Muscle of leg (tissue), 11 donors: ENCODE results near the gene STRA6. TPM values are rescaled to one million over a fixed set of nuclear protein-coding genes. Genes with fewer than 3 reads are reported as not detected.
A peak's percentile ranks its signal among the peaks of the same experiment; 100 is the strongest.

Source experiments
- DNase-seq: peaks from one replicate; pipeline ENCODE4 v3.0.0; 2013
- H3K27ac ChIP-seq: one replicate; pipeline ENCODE4 v1.5.1; 2013; ENCODE audit warnings: mild to moderate bottlenecking, low read length, control low read depth
- H3K27me3 ChIP-seq: one replicate; pipeline ENCODE4 v1.6.1; 2013; ENCODE audit warnings: low read length; ENCODE audit not compliant: control insufficient read depth, insufficient read depth
- H3K36me3 ChIP-seq: one replicate; pipeline ENCODE4 v1.6.1; 2013; ENCODE audit warnings: low read length; ENCODE audit not compliant: control insufficient read depth, insufficient read depth
- H3K4me1 ChIP-seq: one replicate; pipeline ENCODE4 v1.6.1; 2013; ENCODE audit warnings: low read length; ENCODE audit not compliant: control insufficient read depth, insufficient read depth
- H3K4me3 ChIP-seq: one replicate; pipeline ENCODE4 v1.5.1; 2013; ENCODE audit warnings: low read length, control low read depth
- H3K9me3 ChIP-seq: replicated peaks from 2 replicates; pipeline ENCODE4 v1.6.1; 2013; ENCODE audit warnings: low read depth, low read length; ENCODE audit not compliant: control insufficient read depth
- WGBS: methylation state at CpG from one replicate; pipeline ENCODE4 v1.1.5; 2013; ENCODE audit warnings: missing lambda C conversion rate; ENCODE audit not compliant: insufficient coverage; 5-methylcytosine and 5-hydroxymethylcytosine counted together
- polyA plus RNA-seq, 8 donors: library from polyadenylated mRNA; unstranded; fragments of 120-200 nt; gene quantifications; one replicate each; pipeline versions ENCODE4 v1.2.1 to v1.2.3, GENCODE V29; 2013; ENCODE audit warnings: inconsistent platforms in 1 of 8, low replicate concordance in 1 of 8; ENCODE audit not compliant: insufficient read length in 8 of 8, insufficient read depth in 1 of 8
- total RNA-seq: library from RNA; stranded (reverse); fragments of 120-200 nt; gene quantifications from one replicate; pipeline ENCODE4 v1.2.4, GENCODE V29; 2013

Gene STRA6
- total and polyA plus RNA-seq, 9 donors = 0.40 to 2.0 (median 1.1) TPM

DNA sequence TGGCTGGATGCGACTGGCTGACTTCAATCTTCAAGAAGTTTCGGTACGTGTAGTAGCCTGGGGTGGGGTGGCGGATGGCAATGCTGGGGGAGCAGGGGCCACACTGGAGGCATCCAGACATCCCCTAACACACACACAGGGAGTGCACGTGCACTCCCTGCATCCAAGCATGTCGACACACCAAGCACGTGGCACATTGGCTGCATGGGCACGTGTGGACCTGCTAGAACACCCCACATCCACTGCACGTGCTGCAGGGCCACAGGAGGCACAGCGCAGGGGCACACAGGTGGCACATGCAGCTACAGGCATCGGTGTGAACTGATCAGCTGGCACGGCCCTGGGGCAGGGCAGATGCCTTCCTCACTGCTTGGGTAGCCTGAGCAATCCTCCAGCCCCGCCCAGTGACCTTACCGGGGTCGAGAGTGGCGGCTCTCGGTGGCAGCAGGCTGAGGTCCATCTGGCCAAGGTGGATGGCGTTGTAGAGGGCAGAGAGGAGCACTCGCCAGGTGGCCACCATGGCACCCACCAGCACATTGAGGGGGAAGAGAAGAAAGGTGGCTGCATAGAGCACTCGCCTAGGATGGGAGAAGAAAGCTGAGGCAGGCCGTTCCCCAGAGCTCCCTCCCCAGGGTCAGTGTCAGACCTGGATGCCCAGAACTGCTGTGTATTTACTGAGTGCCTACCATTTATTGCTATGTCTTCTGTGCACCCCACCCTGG, 21.5 kb downstream of the STRA6 start:
- no peak overlapping the region for H3K4me3 ChIP-seq
- no peaks in the 10 kb centered on the region for H3K9me3 ChIP-seq
- no peaks in the 10 kb centered on the region for H3K36me3 ChIP-seq
- 87% methylated on average over 12 of the region's 21 CpGs for WGBS
- no peak for DNase-seq
- H3K4me1 ChIP-seq = peaks cover 51% of the 10 kb centered on the region
- peak overlapping the region; percentile 77 for H3K27ac ChIP-seq
- H3K27me3 ChIP-seq = no peaks in the 10 kb centered on the region

DNA sequence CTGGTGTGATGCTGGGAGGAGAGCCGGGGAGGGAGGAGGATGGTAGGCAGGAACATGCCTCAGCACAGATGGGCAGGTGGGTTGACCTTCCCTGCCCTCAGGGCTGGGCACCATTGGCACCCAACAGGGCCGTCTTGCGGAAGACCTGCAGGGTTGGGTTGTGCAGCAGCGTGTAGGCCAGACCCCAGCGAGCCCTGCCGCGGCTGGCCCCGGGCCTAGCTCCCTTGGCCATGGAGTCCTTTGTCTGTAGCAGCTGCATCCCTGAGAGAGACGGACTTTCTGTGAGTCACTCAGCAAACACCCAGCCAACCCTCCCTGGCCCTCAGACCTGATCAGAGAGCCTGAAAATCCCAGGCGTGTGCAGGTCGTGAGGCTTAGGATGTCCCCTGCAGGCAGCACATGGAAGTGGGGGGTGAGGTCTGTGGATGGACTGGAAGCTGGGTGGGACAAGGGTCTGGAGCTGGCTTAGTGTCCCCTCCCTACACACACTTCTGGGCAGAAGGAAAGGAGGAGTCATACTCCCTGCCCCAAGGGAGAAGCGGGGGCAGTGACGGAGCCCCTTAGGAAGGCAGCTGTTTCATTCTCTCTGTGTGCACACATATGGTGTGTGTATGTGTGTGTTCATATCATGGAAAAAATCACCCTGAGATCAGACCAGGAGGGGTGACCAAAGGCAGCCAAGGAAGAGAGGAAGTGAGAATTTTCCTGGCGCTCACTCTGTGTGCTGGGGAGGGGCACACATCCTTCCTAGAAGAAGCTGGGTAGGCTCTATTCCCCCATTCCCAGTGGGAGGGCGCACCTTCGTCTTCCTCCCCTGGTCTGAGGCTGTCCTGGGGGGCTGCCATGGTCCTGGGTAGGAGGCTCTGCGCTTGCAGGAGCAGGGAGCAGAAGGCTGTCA, 22.4 kb downstream of the STRA6 start:
- Histone ChIP-seq H3K36me3 (peaks cover 4% of the 10 kb centered on the region), H3K9me3 (no peaks in the 10 kb centered on the region), H3K27me3 (no peaks in the 10 kb centered on the region), H3K27ac (peak overlapping the region; percentile 77), H3K4me1 (peaks cover 59% of the 10 kb centered on the region), H3K4me3 (no peak overlapping the region)
- DNase-seq = peak; percentile 96
- 28% methylated on average over 8 of the region's 17 CpGs for WGBS

DNA sequence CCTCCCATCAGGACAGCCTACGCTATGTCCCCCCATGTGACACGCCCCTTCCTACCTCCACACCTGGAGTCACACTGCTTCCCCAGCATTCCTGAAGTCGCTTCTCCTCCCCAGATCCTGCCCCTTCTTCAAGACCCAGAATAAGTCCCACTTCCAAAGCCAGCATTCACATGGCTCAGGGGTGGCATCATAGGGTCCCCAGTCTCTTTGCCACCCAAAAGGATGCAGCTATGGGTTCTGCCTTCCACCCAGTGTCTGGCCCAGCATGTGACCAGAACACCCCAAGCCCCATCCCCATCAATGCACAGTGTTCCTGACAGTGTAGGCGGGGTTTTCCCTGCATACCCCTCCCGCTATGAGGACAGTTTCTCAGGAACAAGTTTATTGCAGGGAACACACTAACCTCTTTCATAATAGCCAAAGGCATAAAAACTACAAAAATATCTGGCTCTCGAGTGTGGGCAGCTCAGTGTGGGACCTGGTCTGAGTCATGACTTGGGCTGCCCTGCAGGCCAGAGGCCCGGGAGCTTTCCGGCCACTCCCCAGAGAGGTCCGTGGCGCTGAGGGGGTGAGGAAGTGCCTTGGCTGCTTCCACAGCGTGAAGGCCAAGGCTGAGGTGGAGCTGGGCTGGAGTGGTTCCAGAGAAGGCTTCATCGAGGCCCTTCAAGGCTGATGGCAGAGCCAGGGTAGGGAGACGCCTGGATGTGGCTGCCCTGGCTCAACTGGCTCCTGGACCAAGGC, 23.3 kb downstream of the STRA6 start:
- peak; percentile 68 for DNase-seq
- Histone ChIP-seq H3K9me3 (no peaks in the 10 kb centered on the region), H3K27me3 (no peaks in the 10 kb centered on the region), H3K36me3 (peaks cover 4% of the 10 kb centered on the region), H3K4me1 (peaks cover 67% of the 10 kb centered on the region), H3K27ac (peak overlapping the region; percentile 77), H3K4me3 (no peak overlapping the region)
- WGBS = 23% methylated on average over 13 of the region's 13 CpGs

DNA sequence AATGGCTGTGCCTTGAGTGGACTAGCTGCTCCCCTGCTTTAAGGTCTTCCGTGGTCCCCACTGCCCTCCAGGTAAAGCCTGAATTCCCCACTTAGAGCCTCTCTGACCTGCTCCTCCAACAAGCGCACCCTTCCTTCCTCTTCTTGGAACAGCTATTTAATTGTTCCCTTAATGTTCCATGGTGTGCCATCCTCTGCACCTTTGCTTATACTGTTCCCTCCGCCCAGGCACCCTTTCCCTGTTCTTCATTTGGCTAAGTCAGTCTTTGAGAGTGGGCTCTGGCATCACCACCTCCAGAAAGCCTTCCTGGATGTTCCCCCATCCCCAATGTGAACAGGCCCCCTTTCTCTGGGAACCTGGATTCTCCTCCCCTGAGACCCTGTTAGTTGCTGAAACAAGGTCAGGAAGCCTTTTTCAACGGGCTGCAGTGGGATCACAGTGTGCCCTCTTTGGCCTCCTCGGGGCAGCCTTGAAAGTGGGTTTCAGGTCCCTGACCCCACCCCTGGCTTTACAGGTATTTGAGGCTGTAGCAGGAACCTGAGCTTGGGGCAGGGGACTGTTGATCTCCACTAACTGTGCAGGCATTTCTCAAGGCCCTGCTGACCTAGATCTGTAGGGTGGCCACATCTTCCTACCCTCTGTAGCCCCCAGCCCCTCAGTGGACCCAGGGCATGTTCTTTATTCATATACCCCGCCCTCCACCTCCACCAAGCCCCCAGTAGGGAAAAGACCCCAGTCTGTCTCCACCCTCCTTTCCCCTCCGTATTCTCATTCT, 24.1 kb downstream of the STRA6 start:
- WGBS = 60% methylated on average over 6 of the region's 7 CpGs

DNA sequence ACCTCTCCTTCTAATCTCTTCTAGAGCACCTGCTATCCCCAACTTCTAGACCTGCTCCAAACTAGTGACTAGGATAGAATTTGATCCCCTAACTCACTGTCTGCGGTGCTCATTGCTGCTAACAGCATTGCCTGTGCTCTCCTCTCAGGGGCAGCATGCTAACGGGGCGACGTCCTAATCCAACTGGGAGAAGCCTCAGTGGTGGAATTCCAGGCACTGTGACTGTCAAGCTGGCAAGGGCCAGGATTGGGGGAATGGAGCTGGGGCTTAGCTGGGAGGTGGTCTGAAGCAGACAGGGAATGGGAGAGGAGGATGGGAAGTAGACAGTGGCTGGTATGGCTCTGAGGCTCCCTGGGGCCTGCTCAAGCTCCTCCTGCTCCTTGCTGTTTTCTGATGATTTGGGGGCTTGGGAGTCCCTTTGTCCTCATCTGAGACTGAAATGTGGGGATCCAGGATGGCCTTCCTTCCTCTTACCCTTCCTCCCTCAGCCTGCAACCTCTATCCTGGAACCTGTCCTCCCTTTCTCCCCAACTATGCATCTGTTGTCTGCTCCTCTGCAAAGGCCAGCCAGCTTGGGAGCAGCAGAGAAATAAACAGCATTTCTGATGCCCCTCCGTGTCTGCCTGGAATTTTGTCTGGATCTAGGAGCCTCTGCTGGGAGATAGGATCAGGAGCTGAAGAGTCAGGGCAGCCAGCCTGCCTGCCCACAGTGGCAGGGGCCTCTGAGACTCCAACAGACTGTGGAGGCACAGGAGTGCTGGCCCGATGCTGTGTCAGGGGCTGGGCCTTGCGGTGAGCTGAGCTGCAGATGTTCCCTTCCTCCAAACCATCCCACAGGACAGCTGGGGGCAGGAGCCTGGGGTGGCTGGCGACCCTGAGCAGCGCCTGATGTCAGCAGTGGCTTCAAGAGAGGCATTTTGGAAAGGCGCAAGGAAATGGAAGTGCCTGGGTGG, 26.0 kb downstream of the STRA6 start:
- H3K36me3 ChIP-seq = peaks cover 4% of the 10 kb centered on the region
- peak overlapping the region; percentile 44 for H3K4me3 ChIP-seq
- DNase-seq = peak; percentile 14
- H3K27me3 ChIP-seq = no peaks in the 10 kb centered on the region
- 36% methylated on average over 8 of the region's 10 CpGs for WGBS
- H3K4me1 ChIP-seq = peaks cover 91% of the 10 kb centered on the region
- H3K9me3 ChIP-seq = no peaks in the 10 kb centered on the region
- peak overlapping the region; percentile 42 for H3K27ac ChIP-seq

More for the DNA sequence above, 24.1 kb downstream of the STRA6 start:
- H3K9me3 ChIP-seq = no peaks in the 10 kb centered on the region
- no peak for DNase-seq
- H3K36me3 ChIP-seq = peaks cover 4% of the 10 kb centered on the region
- H3K4me1 ChIP-seq = peaks cover 75% of the 10 kb centered on the region
- H3K27me3 ChIP-seq = no peaks in the 10 kb centered on the region
- H3K4me3 ChIP-seq = no peak overlapping the region
- peak overlapping the region; percentile 55 for H3K27ac ChIP-seq

DNA sequence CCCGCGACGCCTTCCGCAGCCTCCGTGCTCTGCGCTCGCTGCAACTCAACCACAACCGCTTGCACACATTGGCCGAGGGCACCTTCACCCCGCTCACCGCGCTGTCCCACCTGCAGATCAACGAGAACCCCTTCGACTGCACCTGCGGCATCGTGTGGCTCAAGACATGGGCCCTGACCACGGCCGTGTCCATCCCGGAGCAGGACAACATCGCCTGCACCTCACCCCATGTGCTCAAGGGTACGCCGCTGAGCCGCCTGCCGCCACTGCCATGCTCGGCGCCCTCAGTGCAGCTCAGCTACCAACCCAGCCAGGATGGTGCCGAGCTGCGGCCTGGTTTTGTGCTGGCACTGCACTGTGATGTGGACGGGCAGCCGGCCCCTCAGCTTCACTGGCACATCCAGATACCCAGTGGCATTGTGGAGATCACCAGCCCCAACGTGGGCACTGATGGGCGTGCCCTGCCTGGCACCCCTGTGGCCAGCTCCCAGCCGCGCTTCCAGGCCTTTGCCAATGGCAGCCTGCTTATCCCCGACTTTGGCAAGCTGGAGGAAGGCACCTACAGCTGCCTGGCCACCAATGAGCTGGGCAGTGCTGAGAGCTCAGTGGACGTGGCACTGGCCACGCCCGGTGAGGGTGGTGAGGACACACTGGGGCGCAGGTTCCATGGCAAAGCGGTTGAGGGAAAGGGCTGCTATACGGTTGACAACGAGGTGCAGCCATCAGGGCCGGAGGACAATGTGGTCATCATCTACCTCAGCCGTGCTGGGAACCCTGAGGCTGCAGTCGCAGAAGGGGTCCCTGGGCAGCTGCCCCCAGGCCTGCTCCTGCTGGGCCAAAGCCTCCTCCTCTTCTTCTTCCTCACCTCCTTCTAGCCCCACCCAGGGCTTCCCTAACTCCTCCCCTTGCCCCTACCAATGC, 27.1 kb downstream of the STRA6 start:
- Histone ChIP-seq H3K4me1 (peaks cover 93% of the 10 kb centered on the region), H3K27ac (no peak overlapping the region), H3K36me3 (peaks cover 4% of the 10 kb centered on the region), H3K27me3 (no peaks in the 10 kb centered on the region), H3K9me3 (no peaks in the 10 kb centered on the region), H3K4me3 (peak overlapping the region; percentile 44)
- DNase-seq = peak; percentile 9
- WGBS = 74% methylated on average over 44 of the region's 45 CpGs

DNA sequence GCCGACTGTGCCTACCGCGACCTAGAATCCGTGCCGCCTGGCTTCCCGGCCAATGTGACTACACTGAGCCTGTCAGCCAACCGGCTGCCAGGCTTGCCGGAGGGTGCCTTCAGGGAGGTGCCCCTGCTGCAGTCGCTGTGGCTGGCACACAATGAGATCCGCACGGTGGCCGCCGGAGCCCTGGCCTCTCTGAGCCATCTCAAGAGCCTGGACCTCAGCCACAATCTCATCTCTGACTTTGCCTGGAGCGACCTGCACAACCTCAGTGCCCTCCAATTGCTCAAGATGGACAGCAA, 27.7 kb downstream of the STRA6 start:
- DNase-seq = peak; percentile 26
- Histone ChIP-seq H3K4me1 (peaks cover 93% of the 10 kb centered on the region), H3K27me3 (no peaks in the 10 kb centered on the region), H3K9me3 (no peaks in the 10 kb centered on the region), H3K4me3 (peak overlapping the region; percentile 44), H3K36me3 (peaks cover 4% of the 10 kb centered on the region), H3K27ac (peak overlapping the region; percentile 81)
- 41% methylated on average over 14 of the region's 14 CpGs for WGBS

DNA sequence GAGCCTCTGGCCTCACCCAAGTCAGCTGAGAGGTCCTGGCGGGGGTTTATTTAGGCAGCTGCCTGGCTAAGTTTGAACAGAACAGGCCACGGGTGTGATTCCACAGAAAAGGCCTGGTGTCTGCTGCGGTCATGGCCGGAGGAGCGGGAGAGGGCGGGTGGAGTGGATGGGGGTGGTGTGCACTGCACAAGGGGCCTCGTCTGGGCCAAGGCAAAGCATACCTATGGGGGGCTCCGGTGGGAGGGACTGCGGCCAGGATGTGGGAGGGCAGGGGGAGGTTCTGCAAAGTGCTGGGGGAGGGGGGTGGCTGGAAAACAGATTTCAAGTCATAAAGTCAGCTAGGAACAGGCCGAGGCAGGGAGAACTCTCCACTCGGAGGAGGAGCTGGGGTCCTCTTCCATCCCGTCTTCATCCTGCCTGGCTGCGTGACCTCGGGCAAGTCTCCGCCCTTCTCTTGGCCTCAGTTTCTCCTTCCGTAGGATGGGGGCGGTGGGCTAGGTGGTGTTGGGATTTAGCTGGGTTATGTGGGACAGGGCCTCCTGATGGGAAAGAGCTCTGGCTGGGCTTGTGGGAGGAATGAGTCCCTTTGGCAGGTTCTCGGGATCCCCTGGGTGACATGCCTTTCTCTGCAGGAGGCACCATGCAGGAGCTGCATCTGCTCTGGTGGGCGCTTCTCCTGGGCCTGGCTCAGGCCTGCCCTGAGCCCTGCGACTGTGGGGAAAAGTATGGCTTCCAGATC, 28.2 kb downstream of the STRA6 start:
- Histone ChIP-seq H3K36me3 (peaks cover 4% of the 10 kb centered on the region), H3K4me1 (peaks cover 93% of the 10 kb centered on the region), H3K9me3 (no peaks in the 10 kb centered on the region), H3K27ac (peak overlapping the region; percentile 93), H3K27me3 (no peaks in the 10 kb centered on the region), H3K4me3 (peak overlapping the region; percentile 44)
- DNase-seq = peak; percentile 97
- 18% methylated on average over 18 of the region's 20 CpGs for WGBS
